A673 (cell line): Measurements from ENCODE around the gene SMC2.

Source experiments
- EZH2 ChIP-seq: fragments of 200-600 bp; sonication (generic); IDR thresholded peaks from 2 replicates; pipeline ENCODE4 v1.6.1; 2017; ENCODE audit warnings: borderline replicate concordance, low read depth, mild to moderate bottlenecking, mixed read lengths, antibody characterized with exemption, low read length; ENCODE audit not compliant: poor library complexity, severe bottlenecking
- TF ChIP-seq, protein P1 (sequence below): fragments of 300-800, 200-600 bp; sonication (generic); conservative IDR thresholded peaks from 2 replicates; pipeline ENCODE4 v1.5.1; 2017; ENCODE audit warnings: low read depth, mild to moderate bottlenecking, antibody characterized with exemption, low read length, moderate library complexity, mixed read lengths

DNA sequence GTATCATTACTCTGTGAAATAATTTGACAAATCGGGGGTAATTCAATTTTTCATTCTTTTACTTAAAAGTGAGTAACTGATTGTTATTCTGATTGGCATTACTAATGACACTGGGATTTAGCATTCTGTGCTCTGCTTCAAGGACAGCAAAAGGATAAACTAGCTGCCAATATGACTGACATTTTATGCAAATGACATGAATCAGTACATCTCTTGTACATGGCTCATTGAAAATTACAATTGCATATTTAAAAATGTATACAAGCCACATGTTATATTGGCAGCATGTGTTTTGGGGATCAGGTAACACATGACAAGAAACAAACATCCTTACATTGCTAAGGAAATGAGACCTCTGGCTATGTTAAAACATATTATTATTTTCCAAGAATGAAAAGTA is 79.0 kb downstream of the SMC2 start:
- TF ChIP-seq, protein P1, sequence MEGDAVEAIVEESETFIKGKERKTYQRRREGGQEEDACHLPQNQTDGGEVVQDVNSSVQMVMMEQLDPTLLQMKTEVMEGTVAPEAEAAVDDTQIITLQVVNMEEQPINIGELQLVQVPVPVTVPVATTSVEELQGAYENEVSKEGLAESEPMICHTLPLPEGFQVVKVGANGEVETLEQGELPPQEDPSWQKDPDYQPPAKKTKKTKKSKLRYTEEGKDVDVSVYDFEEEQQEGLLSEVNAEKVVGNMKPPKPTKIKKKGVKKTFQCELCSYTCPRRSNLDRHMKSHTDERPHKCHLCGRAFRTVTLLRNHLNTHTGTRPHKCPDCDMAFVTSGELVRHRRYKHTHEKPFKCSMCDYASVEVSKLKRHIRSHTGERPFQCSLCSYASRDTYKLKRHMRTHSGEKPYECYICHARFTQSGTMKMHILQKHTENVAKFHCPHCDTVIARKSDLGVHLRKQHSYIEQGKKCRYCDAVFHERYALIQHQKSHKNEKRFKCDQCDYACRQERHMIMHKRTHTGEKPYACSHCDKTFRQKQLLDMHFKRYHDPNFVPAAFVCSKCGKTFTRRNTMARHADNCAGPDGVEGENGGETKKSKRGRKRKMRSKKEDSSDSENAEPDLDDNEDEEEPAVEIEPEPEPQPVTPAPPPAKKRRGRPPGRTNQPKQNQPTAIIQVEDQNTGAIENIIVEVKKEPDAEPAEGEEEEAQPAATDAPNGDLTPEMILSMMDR: no peak
- no peak for TF ChIP-seq EZH2
